Measurements from ENCODE around the gene SLC22A3.

DNA sequence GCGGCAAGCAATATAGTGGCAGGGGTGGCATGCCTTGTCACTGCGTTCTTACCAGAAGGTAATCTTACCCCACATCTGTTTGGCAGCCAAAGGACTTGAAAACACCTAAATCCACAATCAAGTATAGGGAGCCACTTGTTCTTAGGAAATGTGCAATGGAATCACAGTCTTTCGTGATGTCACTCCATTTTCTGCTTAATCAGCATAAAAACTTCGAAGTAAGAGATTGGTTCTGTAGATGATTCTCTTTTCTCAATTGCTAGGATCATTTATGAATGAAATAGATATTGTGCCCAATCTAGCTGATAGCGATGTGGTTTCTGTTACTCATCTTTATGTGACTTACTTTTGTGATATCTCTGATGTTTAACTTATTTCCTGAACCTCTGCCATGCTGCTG lies 89.0 kb downstream of the SLC22A3 start:
- TF ChIP-seq, protein P1, sequence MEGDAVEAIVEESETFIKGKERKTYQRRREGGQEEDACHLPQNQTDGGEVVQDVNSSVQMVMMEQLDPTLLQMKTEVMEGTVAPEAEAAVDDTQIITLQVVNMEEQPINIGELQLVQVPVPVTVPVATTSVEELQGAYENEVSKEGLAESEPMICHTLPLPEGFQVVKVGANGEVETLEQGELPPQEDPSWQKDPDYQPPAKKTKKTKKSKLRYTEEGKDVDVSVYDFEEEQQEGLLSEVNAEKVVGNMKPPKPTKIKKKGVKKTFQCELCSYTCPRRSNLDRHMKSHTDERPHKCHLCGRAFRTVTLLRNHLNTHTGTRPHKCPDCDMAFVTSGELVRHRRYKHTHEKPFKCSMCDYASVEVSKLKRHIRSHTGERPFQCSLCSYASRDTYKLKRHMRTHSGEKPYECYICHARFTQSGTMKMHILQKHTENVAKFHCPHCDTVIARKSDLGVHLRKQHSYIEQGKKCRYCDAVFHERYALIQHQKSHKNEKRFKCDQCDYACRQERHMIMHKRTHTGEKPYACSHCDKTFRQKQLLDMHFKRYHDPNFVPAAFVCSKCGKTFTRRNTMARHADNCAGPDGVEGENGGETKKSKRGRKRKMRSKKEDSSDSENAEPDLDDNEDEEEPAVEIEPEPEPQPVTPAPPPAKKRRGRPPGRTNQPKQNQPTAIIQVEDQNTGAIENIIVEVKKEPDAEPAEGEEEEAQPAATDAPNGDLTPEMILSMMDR (conservative IDR thresholded peaks at IDR 0.05 in 1 of 2, IDR thresholded peaks at IDR 0.05 in 1 of 2; ENCODE audit: extremely low read depth in 1 of 2, insufficient read depth in 1 of 2, low read depth in 1 of 2, low read length in 2 of 2) = no peak
- TF ChIP-seq EZH2 (IDR thresholded peaks at IDR 0.05; ENCODE audit: borderline replicate concordance, low read length) = no peak

Measured in mammary epithelial cell (primary cell).